GM18511 (cell line): ENCODE measurements around the gene TTC13.
A peak's percentile ranks its signal among the peaks of the same experiment; 100 is the strongest.

Source experiments
- ATAC-seq: cut with Tn5 transposase; IDR thresholded peaks from one replicate; pipeline ENCODE4 v1.9.1; 2021; ENCODE audit warnings: mild to moderate bottlenecking, moderate library complexity; ENCODE audit not compliant: unreplicated experiment

TTC13 gene

GRCh38 chr1:230950404-230950803 is 28.3 kb downstream of the TTC13 start:
- no peak for ATAC-seq

GRCh38 chr1:230948903-230949302 is 29.8 kb downstream of the TTC13 start:
- ATAC-seq, result no peak

GRCh38 chr1:230948301-230948700 is 30.4 kb downstream of the TTC13 start:
- ATAC-seq, result no peak

GRCh38 chr1:230943048-230943593 is 35.5 kb downstream of the TTC13 start:
- ATAC-seq, result no peak

GRCh38 chr1:230940848-230941247 is 37.8 kb downstream of the TTC13 start:
- ATAC-seq, result no peak

- no peak for ATAC-seq
Measured at GRCh38 chr1:230939806-230940489, 38.7 kb downstream of the TTC13 start.

- no peak for ATAC-seq
Measured at GRCh38 chr1:230938924-230939368, 39.7 kb downstream of the TTC13 start.

- no peak for ATAC-seq
Measured at GRCh38 chr1:230937371-230937770, 41.3 kb downstream of the TTC13 start.

- no peak for ATAC-seq
Measured at GRCh38 chr1:230936475-230936874, 42.2 kb downstream of the TTC13 start.

- ATAC-seq, result no peak
Measured at GRCh38 chr1:230935852-230936251, 42.8 kb downstream of the TTC13 start.

- ATAC-seq, result no peak
Measured at GRCh38 chr1:230930986-230931385, 47.7 kb downstream of the TTC13 start.

- ATAC-seq, result no peak
Measured at GRCh38 chr1:230926182-230926581, 52.5 kb downstream of the TTC13 start.

GRCh38 chr1:230925608-230926007 is 53.1 kb downstream of the TTC13 start:
- no peak for ATAC-seq

- ATAC-seq, result no peak
Measured at GRCh38 chr1:230923176-230923575, 55.5 kb downstream of the TTC13 start.

GRCh38 chr1:230922620-230923019 is 56.0 kb downstream of the TTC13 start:
- ATAC-seq, result no peak

GRCh38 chr1:230919207-230919606 is 59.5 kb downstream of the TTC13 start:
- no peak for ATAC-seq

- peak; percentile 77 for ATAC-seq
Measured at GRCh38 chr1:230917284-230918135, 61.2 kb downstream of the TTC13 start.

- ATAC-seq, result no peak
Measured at GRCh38 chr1:230916587-230917283, 61.9 kb downstream of the TTC13 start.

GRCh38 chr1:230915078-230915477 is 63.6 kb downstream of the TTC13 start:
- ATAC-seq, result no peak

- no peak for ATAC-seq
Measured at GRCh38 chr1:230913496-230913895, 65.2 kb downstream of the TTC13 start.

- no peak for ATAC-seq
Measured at GRCh38 chr1:230910755-230911117, 67.9 kb downstream of the TTC13 start.
